Dedifferentiated amniotic fluid mesenchymal stem cell (primary cell): Measurements from ENCODE around the gene CTNNBIP1.

Source experiments
- DNase-seq: peaks from one replicate; pipeline ENCODE4 v3.0.0-alpha.2; 2016; ENCODE audit errors: extremely low spot score

The CTNNBIP1 gene

DNA sequence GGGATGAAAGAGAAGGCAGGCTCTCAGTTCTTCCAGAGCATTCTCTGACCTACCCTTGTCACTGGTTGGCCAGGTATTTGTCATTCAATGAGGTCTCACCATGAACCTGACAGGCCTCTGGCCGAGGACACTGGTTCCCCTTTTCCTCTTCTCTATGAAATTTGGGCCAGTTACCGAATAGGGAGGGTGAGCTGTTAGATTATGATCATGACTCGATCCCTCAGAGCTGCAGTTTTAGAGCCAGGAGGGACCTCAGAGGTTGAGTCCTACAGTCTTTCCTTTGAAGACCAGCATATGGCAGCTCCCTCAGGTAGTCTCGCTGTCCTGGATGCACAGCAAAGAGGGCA, 56.8 kb downstream of the CTNNBIP1 start:
- no peak for DNase-seq

DNA sequence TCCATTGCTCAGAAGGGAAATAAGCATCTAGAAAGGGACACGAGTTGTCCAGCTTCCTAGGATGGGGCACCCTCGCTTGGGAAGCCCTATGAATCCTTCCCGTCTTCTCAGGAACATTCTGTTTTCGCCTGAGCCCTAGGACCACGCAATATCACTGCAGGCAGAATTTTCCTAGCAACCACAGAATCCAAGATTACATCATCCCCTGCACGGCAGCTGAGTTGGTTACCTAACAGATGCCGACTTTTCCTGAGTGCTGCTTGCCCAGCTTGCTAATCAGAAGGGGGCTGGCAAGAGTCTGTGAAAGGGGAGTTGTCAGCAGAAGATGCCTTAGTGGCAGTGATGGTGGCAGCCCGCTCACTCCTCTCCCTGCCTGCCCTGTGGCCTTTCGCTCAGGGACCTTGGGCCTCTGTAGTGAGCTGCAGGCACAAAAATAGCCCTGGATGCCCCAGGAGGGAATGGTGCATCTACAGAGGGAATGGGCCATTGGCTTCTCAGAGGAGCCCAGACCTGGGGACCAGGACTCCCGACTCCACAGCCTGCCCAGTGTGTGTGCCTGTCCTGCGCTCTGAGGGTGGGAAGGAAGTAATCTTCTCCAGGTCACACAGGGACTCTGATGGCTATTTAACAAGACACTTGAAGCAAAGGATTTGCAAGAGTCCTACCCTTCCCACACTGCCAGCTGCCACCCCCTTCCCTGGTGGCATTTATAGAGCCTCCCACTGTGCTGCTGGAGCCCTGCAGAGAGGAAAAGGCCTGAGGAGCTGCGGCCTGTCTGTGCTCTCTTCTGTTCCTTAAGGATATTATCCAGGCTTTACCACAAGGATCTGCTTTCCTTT, 57.4 kb downstream of the CTNNBIP1 start:
- peak; percentile 67 for DNase-seq

DNA sequence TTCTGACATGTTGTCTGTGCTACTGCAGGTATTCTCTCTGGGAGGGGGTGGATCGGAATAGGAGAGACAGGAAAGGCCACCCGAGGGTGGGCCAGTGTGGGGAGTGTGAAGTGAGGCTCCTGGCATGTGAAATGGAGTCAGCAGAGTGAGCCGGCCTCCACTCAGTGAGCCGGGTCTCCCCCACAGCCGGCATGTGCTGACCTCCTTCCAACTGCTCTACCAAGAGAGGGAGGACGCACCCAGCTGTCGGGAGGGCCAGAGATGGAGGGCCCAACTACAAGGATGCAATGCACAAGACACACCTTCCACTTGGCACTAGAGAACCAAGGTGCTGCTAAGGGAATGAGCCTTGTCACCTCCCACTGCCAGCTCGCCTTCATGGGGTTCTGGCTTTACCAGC, 58.1 kb downstream of the CTNNBIP1 start:
- DNase-seq, result no peak

DNA sequence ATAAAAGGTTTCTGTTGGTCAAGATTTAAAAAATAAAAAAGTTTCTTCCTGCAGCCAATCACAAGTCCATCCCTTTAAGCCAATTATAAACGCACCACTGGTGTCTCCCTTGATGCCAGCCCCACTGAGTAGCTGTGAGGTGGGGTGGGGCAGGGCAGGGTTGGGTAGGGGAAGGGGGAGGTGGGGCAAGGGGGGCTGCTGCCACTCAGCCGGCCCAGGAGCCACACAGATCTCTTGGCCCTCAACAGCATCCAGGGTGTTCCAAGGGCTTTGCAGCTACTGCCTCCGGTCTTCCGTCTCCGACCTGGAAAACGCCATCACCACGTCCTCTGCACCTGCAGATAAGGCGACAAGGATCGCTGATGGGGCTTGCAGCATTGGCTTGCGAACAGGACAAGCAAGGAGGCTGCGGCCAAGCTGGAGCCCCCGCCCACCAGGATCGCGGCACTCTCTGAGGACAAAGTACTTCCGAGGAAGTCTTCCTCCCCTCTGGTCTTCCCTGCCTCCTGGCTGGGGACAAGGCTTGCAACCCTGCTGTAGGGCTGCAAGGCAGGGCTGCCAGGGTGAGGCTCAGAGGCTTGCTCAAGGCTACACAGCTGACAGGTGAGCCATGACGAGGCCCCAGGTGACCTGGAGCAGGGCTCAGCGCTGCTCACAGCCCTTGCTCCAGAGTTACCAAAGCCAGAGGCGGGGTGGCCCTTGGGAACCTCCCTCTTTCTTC, 59.5 kb downstream of the CTNNBIP1 start:
- DNase-seq, result no peak

DNA sequence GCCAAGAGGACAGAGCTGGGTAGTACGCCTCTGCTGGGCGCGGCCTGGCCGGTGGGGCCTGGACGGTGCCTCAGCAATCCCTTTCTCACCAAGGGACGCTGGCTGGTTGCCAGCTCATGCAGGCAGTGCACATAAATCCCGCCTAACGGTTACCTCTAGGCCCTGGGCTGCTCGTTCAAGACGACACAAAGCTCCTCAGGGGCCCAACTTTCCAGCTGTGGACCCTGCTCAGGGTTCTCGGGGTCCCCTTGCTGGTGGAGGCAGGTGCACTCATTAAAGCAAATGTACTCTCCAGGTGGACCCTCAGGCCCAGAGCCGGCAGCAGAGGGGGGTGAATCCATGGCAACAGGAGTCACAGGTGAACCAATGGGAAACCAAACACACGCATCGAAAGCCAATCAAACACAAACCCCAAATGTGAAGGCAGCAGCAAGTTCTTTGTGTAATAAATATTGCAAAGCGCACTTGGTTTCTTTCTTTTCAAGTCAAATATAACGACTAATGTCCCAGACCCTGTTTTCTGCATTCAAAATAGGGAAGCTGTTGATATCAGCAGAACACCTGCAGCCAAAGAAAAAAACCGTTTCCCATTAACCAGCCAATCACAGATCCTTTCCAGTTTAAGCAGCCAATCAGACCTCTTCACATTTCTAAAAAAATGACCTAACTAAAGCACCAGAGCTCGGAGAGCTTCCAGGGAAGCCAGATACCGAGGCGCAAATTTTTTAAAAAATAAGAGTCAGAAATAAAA, 60.2 kb downstream of the CTNNBIP1 start:
- no peak for DNase-seq

DNA sequence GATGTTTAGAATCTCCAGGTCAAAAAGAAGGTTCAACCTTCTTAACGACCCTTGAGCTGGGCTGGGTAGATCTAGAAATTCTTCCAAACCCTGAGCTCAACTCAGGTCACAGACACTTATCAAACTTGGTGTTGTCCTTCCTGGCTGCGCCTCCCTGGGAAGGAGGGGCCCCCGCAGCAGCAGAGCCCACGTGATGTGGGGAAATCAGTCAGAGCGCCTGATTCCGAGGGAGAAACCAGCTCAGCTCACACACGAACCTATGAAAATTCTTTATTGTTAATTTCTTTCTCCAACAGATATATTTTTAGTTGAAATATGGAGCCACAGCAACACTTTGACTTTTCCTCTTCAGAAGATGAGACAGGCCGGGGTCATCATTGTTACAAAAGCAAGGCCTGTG, 62.0 kb downstream of the CTNNBIP1 start:
- no peak for DNase-seq

DNA sequence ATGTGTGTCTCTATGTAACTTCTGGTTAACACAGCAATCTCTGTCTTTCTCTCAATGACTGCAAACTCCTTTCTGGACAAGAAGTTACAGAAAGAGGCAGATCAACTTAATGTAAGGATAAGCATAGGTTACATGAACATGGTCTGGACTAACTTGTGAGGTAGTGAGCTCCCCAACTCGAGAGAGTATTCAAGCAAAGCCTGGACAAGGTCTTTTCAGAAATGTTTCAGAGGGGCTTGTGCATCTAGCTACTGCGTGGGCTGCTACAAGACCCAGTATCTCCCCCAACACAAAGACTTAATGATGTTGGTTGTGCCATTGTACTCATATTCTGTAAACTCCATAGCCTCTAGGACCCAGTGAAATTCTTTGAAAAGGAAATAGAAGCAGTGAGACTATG, 62.8 kb downstream of the CTNNBIP1 start:
- DNase-seq, result no peak

DNA sequence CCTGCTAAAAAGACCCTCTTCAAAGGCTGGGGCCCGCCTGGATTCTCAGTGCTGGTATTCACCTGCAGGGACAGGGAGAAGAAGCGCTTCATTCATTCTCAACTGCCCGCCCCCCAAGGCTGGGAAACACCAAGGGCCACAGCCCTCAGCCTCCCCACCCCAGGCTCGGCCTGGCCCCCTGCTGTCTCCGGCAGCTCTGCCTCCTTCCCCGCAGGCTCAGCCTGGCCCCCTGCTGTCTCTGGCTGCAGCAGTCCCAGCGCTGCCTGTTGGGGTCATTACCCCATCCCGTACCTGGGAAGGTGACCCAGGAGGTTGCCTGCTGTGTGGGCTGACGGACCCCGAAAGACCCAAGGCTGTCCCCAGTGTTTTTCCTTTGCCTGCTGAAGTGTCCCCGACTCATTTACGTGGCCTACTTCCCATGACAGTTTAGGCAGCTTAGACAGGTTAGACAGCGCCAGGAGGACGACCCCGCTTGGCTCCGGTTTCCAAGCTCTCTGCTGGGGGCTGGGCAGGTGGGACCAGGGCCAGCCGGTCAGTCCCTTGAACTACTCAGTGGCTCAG, 63.4 kb downstream of the CTNNBIP1 start:
- DNase-seq, result no peak

DNA sequence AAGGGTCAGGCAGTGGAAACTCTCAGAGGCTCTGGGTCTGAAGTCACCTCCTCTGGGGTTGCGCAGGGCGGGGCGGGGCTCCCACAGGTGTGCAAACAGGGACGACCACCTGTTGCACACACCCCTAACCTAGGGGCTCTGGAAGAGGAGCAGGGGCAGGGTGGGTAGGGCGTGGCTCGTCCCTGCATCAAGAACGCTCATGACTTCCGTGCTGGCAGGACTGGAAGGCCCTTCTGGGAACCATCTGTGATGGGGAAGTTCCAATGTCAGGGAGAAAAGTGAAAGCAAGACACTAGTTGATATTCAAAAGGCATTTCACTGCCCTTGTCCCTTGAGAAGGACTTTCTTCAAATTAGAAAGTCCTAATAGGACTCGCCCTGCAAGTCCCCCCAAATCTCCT, 64.2 kb downstream of the CTNNBIP1 start:
- DNase-seq, result no peak

DNA sequence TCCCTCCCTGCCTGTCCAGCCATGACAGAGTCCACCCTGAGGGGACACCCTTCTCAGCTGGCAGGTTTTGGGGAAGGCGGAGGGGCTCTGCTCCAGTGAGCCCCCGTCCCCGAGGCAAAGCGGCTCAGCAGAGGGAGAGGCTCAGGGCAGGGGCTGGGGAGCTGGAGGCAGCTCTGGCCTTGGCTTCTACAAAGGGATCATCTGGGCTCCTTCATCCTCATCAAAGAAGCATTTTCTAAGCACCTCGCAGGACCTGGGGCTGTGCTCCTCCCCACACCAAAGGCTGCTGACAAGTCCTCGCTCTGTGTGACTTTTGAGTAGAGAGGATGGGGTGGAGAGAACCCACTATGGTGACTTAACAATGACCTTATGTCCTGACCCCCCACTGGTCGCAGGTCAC, 65.3 kb downstream of the CTNNBIP1 start:
- DNase-seq, result no peak

DNA sequence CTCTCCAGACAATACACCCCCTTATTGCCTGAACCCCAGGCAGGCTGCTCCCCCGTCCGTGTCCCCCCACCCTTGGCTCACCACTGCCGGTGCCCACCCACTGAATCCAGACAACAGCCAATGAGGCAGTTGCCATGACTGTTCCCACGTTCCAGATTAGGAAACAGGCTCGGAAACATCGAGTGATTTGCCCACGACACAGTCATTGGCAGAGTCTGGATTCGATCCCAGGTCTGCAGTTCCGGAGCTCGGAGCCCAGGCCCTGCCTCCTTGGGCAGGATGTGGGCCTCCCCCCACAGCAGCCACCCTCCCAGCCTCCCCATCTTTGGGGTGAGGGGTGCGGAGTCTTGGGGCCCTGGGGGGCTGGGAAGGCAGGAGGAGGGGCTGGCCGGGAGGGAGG, 66.0 kb downstream of the CTNNBIP1 start:
- DNase-seq, result no peak

DNA sequence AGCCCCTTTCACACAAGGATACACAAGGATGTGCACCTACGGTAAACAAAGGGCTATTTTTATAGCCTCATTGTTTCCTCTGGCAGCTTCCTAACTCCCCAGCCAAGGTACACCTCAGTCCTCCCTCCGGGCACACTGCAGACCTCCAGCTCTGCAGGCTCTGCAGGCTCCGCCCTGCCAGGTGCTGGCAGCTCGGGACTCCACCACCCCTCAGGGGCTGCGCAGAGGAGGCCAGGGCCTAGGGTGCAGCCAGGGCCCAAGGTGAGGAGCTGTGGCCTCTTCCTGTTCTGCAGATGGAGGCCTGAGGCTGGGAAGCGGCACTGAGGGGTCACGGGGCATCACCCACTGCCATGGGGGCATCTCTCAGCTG, 66.5 kb downstream of the CTNNBIP1 start:
- no peak for DNase-seq

DNA sequence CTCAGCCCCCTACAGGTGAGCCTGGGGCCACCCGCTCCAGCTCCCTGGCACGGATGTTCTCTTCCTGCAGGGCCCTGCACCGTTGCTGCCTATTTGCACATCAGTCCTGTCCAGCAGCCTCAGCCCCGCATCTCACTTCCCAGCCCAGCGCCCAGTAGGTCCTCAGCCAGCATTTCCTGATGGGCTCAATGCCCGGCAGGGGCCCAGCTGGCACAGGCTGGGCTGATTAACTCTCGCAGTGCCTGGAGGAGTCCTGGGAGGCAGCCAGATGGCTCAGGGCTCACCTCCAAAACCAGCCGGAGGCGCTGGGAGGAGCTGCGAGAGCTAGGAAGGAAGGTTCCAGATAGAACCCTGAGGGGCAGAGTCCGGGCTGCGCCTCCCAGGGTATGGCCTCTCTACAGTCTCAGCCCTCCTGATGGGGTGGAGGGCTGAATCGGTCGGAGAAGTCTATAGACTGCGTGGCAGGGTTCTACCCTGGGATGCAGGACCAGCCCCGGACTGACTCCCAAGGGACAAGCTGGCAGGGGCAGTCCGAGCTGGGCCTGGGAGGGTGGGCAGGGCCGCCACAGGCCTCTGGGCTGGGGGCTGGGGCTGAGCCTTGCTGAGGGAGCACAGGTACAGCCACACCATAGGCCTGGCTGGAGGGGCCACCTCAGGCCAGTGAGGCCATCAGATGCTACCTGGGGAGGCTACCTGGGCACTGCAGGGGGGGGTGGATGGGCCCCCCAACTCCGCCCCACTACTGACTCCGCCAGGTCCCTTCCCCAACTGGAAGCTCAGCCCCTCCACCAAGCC, 67.1 kb downstream of the CTNNBIP1 start:
- no peak for DNase-seq

DNA sequence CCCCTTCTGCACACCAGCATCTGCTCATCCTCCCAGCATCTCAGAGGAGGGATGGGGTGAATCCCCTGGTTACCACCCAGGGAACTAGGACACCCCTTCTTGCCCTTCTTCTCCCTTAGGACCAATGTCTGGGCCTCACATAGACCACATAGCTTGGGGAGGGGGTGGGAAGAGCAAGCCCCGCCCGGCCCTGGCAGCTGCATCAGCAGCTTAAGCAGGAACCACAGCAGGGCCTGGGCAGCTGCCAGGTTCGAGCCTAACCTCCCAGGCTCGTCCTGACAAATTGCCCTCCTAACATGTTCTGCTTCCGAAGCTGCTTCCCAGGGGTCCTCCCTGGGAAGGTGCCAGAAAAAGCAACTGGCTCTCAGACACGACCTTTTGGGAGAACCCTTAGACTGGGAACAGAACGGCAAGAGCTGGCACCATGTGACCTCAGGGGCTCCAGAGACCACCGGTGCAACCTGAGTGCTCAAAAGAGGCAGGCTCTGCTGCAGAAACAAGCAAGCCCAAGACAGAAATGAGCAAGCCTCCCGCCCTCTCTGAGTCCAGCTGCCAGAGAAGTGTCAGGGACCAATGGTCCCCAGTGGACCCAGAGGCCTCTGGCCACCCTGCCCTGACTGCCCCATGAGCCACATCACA, 67.9 kb downstream of the CTNNBIP1 start:
- no peak for DNase-seq

DNA sequence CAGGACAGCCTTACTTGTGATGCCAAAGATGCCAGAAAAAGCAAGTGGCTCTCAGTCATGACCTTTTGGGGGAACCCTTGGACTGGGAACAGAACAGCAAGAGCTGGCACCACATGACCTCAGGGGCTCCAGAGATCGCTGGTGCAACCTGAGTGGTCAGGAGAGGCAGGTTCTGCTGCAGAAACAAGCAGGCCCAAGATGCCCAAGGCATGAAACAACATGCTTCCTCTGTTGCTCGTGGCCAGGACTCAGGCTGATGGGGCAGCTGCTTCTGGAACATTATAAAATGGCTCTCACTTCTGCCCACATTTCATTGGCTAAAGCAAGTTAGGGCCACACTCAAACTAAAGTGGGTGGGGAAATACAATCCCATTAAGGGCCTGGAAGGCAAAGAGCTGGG, 68.6 kb downstream of the CTNNBIP1 start:
- no peak for DNase-seq

DNA sequence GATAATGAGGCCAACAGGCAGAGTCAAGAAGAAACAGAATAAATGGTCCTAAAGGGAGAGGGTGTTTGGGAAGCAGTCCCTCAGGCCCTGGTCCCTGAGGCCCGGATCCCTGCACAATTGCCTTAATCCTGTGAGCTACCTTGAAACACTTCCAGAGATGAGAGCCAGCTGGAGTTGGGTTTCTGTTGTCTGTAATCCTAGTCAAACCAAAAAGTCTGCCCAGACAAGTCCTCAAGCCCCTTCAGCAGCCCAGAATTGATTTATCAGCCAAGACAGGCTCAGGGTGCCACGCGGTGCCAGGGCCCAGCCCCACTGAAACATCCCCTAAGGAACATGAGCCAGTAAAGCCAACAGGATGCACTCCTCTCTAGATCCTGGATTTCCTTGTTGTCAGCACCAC, 69.9 kb downstream of the CTNNBIP1 start:
- no peak for DNase-seq

DNA sequence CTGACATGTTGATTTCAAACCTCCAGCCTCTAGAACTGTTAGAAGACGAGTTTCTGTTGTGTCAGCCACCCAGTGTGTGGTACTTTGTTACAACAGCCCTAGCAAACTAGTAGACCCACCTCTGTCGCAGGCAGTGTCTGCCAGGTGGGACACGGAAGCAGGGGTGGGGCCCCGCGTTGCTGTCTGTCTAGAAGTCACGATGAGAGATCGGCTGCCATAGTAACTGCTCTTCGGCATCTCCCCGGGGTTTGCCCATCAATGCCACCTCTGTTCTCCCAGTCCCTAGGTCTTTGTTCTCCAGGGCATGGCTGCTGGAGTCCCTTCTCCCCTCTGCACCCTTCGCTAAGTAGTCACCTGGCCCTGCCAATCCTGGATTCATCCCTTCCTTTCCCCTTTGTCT, 71.1 kb downstream of the CTNNBIP1 start:
- DNase-seq, result no peak

DNA sequence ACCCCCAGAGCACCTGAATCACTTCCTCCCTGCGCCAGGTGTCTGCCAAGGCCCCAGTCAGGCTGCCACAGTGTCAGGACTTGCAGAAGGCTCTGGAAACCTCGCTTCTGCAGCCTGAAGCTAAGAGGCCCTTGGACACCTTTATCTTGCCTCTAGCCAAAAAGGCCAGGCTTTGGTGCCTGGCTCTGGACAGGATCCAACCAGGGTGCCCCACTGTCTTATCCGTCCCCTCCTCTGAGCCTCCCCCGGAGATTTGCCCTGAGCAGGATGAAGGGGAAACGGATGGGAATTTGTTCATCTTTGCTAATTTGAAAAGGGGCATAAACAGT, 73.5 kb downstream of the CTNNBIP1 start:
- no peak for DNase-seq

DNA sequence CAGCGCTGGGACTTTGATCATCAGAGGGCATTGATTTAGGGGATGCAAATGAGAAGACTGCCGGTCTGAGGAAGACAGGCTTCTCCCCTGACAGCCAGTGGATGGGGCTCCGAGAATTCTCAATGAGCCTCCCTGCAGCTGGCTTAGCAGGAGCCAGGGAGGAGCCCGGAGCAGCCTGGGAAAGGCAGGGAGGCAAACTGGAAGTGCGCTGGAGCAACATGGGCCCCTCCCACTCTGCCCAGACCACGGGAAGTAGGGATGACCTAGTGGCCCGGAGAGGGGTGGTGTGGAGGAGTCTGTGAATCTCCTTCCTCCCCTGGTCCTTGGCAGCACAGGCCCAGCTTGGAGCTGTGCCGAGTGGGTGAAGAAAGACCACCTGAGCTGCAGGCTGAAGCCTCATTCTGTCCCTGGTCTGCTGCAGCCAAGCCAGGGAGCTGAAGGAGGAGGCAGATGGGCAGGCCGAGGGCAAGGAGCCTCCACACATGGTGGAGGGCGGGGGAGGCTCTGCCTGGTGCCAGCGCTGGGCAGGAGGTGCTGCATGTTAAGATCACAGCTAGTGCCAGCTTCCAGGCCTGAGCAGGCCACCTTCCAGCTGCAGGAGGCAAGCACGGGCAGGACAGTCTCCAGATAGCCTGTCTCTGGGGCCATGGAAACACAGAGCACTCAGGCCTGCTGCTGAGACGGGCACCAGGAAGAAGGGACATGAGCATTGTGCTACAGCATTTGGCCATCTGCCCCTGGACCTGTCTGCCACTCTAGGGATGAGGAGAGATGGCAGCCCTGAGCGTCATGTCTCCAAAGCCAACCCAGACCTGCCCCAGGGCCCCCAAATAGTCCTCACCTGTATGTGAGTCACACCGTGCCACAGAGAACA, 74.1 kb downstream of the CTNNBIP1 start:
- no peak for DNase-seq

DNA sequence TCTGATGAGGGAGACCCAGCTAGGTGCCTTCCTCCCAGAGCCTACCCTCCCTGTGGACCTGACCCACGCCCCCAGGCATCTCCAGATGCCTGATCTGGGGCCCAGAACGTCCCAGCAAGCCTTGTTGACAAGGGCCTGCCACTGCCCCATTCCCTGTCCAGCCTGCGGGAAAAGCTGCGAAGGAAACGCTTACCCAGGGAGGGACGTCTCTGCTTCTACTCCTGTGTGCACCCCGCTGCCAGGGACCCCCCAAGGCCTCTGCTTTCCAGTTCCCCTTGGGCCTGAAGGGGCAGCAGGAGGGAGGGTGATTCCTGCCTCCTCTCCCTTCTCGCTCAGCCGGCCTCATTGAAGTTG, 74.7 kb downstream of the CTNNBIP1 start:
- no peak for DNase-seq
